ENCODE measurements around the gene ARG2. TPM values are rescaled to one million over a fixed set of nuclear protein-coding genes. Genes with fewer than 3 reads are reported as not detected.
A peak's percentile ranks its signal among the peaks of the same experiment; 100 is the strongest.

The ARG2 gene
- polyA plus RNA-seq, 3 donors: 0.13 to 0.46 (median 0.33) TPM

GRCh38 chr14:67652189-67652588, 32.5 kb downstream of the ARG2 start:
- Histone ChIP-seq H3K4me3 (replicated peaks in 1 of 3; ENCODE audit: low read depth in 2 of 3, low read length in 3 of 3) (no peak overlapping the region), H3K79me2 (ENCODE audit: insufficient read depth, low read length) (no peaks in the 10 kb centered on the region), H3K27ac (ENCODE audit: low read depth in 1 of 2, low read length in 2 of 2) (no peak overlapping the region), H3K4me1 (ENCODE audit: control insufficient read depth in 1 of 2, insufficient read depth in 2 of 2, low read length in 2 of 2) (no peaks in the 10 kb centered on the region), H3K9me3 (replicated peaks in 1 of 2; ENCODE audit: control insufficient read depth in 1 of 2, insufficient read depth in 1 of 2, low read length in 2 of 2) (no peaks in the 10 kb centered on the region), H3K27me3 (ENCODE audit: control insufficient read depth in 2 of 2, insufficient read depth in 2 of 2, low read length in 2 of 2) (no peaks in the 10 kb centered on the region), H2AFZ (ENCODE audit: insufficient read depth, low read depth, low read length, poor library complexity, severe bottlenecking) (no peak overlapping the region), H3K9ac (ENCODE audit: insufficient read depth, low read length, poor library complexity, severe bottlenecking) (no peak overlapping the region), H4K20me1 (ENCODE audit: insufficient read depth, low read length) (peaks cover 9% of the 10 kb centered on the region), H3K36me3 (replicated peaks in 1 of 2; ENCODE audit: control insufficient read depth in 1 of 2, insufficient read depth in 2 of 2, low read length in 2 of 2) (peaks cover 96 to 100% of the 10 kb centered on the region in 2 donors), H3K4me2 (replicated peaks; ENCODE audit: extremely low read depth, low read length, poor library complexity, severe bottlenecking) (no peak overlapping the region)
- WGBS (ENCODE audit: insufficient coverage): no CpG with 5 or more reads among the region's 1 CpG
- H3K27ac Mint-ChIP-seq: peak overlapping the region in 1 of 7 donors; percentile 46
- H3K4me1 Mint-ChIP-seq: no peaks in the 10 kb centered on the region
- no peak for TF ChIP-seq CTCF (IDR thresholded peaks at IDR 0.05)
- H3K27me3 Mint-ChIP-seq (ENCODE audit: low read depth in 3 of 3): no peaks in the 10 kb centered on the region
- H3K36me3 Mint-ChIP-seq: peaks cover 84 to 91% of the 10 kb centered on the region in 2 donors
- intact Hi-C loops (cut with micrococcal nuclease): no loop called here
- DNase-seq: no peak
- no peak overlapping the region for H3K4me3 Mint-ChIP-seq
- no peaks in the 10 kb centered on the region for H3K9me3 Mint-ChIP-seq

GRCh38 chr14:67653651-67654280, 34.0 kb downstream of the ARG2 start:
- Histone ChIP-seq H3K27ac (ENCODE audit: low read depth in 1 of 2, low read length in 2 of 2) (no peak overlapping the region), H3K4me1 (ENCODE audit: control insufficient read depth in 1 of 2, insufficient read depth in 2 of 2, low read length in 2 of 2) (no peaks in the 10 kb centered on the region), H4K20me1 (ENCODE audit: insufficient read depth, low read length) (peaks cover 11% of the 10 kb centered on the region), H3K36me3 (replicated peaks in 1 of 2; ENCODE audit: control insufficient read depth in 1 of 2, insufficient read depth in 2 of 2, low read length in 2 of 2) (peaks cover 87 to 100% of the 10 kb centered on the region in 2 donors), H3K4me2 (replicated peaks; ENCODE audit: extremely low read depth, low read length, poor library complexity, severe bottlenecking) (no peak overlapping the region), H2AFZ (ENCODE audit: insufficient read depth, low read depth, low read length, poor library complexity, severe bottlenecking) (no peak overlapping the region), H3K27me3 (ENCODE audit: control insufficient read depth in 2 of 2, insufficient read depth in 2 of 2, low read length in 2 of 2) (no peaks in the 10 kb centered on the region), H3K9me3 (replicated peaks in 1 of 2; ENCODE audit: control insufficient read depth in 1 of 2, insufficient read depth in 1 of 2, low read length in 2 of 2) (no peaks in the 10 kb centered on the region), H3K79me2 (ENCODE audit: insufficient read depth, low read length) (no peaks in the 10 kb centered on the region), H3K4me3 (replicated peaks in 1 of 3; ENCODE audit: low read depth in 2 of 3, low read length in 3 of 3) (no peak overlapping the region), H3K9ac (ENCODE audit: insufficient read depth, low read length, poor library complexity, severe bottlenecking) (no peak overlapping the region)
- H3K27ac Mint-ChIP-seq: peak overlapping the region in 1 of 7 donors; percentile 15
- intact Hi-C loops (cut with micrococcal nuclease): no loop called here
- no peak for TF ChIP-seq CTCF (IDR thresholded peaks at IDR 0.05)
- no peaks in the 10 kb centered on the region for H3K4me1 Mint-ChIP-seq
- no peak for DNase-seq
- peaks cover 88 to 98% of the 10 kb centered on the region in 2 donors for H3K36me3 Mint-ChIP-seq
- no peaks in the 10 kb centered on the region for H3K9me3 Mint-ChIP-seq
- peaks cover 0 to 2% (median 0%) of the 10 kb centered on the region in 3 donors for H3K27me3 Mint-ChIP-seq (ENCODE audit: low read depth in 3 of 3)
- no peak overlapping the region for H3K4me3 Mint-ChIP-seq
- WGBS (ENCODE audit: insufficient coverage): 93% methylated on average over 2 of the region's 6 CpGs
